GM18909 (cell line): ENCODE data around the gene MED22.
"Not testable (repeated sequence)": the region's sequence is repeated elsewhere in the genome, so short reads cannot be mapped to it uniquely, and the experiment has no call there.

Experiments used
- ATAC-seq: cut with Tn5 transposase; IDR thresholded peaks from one replicate; pipeline ENCODE4 v1.9.1; 2021; ENCODE audit warnings: mild to moderate bottlenecking; ENCODE audit not compliant: unreplicated experiment, poor library complexity

MED22 gene

DNA sequence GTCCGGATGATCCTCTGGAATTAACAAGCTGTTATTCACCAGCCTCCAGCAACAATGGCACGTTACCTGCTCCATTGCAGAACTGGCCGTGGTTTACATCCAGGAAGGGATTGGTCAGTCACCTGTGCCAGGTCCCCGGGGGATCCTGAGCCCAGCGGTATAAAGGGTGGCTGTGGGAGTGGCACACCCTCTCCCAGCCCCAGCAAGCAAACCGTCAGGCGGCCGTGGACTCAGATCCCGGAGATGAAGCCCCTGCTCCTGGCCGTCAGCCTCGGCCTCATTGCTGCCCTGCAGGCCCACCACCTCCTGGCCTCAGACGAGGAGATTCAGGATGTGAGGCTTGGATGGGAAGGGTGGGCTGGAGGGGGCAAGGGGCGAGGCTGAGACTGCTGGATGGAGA is 30.4 kb downstream of the MED22 start:
- ATAC-seq: not testable (repeated sequence)

DNA sequence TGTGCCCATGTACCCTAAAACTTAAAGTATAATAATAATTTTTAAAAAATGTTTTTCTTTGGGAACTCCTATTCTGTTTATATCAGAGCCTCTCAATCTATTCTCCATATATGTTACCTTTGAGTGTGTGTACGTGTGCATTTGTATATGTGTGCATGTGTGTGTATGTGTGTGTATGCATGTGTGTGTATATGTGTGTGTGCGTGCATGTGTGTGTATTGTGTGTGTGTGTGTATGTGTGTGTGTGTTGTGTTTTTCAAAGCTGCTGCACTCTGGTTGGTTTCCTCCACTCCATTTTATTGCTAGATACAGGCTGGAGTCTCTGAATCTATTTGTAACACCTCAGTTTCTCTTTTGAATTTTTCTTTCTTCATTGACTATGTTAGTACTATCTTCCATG is 31.9 kb downstream of the MED22 start:
- ATAC-seq: no peak

DNA sequence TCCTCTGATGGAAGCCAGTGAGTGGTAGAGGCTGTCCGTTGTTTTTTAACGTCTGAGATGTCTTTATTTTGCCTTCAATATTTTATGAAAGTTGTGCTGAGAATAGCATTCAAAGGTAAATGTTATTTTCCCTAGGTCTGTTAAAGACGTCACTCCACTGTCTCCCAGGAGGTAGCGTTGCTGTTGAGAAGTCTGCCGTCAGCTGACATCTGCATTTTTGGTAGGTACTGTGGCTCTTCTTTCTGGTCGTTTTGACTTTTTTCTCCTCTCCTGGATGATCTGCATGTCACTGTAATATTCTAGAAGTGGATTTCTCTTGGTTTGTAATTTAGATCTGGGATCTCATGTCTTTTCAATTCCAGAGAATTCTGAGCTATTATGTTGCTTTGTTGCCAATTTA is 38.3 kb downstream of the MED22 start:
- ATAC-seq: no peak

DNA sequence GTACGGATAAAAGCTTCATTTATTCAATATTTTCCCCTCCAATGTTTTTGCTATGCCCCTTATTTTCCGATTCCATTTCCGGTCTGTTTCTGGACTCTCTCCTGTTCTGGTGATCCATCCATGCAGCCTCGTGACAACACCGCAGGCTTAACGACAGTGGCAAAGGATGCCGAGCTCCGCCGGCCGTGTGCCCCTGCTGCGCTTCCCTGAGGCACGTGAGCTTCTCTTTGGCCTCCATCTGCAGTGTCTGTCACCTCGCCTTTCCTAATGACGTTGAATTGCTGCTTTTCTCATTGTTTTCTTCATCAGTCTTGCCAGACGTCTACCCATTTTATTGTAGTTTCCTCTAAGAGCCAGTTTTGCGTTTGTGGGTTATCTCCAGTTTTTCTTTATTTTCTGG is 40.6 kb downstream of the MED22 start:
- ATAC-seq: no peak

DNA sequence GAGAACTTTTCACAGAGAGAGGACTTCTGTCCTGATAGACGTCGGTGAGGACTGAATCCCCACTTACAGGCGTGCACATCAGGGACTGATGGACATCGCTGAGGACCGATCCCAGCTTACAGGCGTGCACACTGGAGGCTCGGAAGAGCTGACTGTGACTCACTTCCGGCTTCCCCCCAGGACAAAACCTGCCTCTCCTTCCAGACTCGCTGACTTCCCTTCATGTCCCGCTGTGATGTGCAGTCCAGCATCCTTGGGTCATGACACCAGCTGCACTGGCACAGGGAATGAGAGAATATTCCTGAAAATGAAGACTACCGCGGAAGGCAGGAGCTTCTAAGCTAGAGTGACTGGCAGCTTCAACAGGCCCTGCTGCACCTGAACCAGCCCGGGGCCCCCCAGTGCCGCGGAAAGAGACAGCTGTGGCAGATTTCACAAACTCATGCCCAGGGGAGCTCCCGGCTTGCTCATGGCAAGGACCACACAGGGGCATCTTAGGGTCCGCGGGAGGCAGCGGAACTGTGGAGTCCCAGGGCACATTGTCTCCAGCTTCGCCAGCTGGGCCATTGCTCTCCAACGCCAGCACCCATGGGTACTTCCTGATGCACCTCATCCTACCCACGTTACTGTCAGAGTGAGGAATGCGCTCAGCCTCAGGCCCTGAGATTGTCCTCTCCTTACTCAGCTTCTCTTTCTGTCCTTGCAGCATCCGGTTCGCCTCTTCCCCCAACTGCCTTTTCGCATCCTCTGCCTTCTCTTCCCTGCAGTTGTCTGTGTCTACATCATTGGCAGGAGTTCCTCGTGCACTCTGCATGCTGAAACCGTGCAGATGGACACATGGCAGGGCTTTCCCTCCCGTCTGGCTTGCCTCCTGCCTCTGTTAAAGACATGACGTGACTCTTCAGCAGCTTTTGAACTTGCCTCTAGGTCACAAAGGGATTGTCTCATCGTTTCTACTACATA is 41.4 kb downstream of the MED22 start:
- ATAC-seq: no peak

DNA sequence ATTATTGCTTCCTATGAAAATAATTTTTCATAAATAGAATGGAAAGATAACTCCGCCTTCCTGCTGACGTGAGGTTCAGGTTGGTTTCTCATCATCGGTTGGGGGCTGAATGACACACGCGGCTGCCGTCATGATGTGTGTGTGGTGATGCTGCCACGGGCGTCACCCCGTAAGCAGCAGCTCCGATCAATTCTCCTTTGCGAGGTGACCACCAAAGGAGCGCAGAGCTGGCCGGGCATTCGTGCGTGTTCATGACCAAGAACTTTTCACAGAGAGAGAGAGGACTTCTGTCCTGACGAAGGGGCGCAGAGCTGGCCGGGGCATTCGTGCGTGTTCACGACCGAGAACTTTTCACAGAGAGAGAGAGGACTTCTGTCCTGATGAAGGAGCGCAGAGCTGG is 42.2 kb downstream of the MED22 start:
- ATAC-seq: no peak

DNA sequence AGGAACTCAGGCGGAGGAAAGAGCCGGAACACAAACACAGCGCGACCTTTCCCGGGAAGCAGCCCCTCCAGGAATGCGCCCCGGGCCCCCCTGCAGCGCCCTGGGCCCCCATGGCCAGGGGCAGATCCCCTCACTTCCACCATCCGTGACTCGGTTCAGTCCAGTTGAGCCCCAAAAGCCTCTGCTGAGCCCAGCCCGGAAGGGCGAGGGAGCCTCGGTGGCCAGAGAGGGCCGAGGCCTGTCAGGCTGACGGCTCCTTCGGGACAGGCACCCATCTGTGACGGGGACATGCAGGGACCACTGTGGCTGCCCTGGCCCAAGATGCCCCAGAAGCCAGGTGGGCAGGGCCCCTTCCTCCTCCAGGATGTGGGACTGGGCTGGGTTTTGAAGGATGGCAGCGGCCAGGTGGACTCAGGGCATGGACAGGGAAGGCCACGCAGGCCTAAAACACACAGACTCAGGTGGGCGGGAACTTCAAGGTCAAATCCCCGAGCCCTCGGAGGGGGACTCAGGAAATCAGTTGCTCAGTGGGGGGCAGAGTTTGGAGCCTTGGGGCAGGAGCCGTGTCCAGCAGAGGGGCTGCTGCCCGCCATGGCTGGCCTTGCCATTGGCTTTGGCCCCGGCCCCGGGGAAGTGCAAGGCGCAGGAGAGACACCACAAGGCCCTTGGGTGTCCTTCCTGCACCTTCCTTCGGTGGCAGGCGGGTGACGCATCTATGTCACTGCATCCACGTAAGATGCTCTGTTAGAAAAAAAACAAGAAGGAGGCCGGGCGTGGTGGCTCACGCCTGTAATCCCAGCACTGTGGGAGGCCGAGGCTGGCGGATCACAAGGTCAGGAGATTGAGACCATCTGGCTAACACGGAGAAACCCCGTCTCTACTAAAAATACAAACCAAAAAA is 43.2 kb downstream of the MED22 start:
- no peak for ATAC-seq

DNA sequence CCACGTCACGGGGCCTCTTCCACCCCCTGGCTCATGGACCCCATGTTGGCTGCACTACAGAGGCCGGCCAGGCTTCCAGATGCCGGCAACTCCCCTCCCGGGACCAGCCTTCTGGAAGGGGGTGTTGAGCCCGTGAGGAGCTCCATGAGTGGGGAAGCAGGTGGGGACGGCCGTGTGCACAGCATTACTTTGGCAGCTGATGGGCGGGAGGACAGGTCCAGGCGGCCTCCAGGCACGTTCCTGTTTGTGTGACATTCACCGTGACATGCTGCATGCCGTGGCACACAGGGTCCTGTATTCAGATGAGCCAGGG is 43.8 kb downstream of the MED22 start:
- no peak for ATAC-seq

DNA sequence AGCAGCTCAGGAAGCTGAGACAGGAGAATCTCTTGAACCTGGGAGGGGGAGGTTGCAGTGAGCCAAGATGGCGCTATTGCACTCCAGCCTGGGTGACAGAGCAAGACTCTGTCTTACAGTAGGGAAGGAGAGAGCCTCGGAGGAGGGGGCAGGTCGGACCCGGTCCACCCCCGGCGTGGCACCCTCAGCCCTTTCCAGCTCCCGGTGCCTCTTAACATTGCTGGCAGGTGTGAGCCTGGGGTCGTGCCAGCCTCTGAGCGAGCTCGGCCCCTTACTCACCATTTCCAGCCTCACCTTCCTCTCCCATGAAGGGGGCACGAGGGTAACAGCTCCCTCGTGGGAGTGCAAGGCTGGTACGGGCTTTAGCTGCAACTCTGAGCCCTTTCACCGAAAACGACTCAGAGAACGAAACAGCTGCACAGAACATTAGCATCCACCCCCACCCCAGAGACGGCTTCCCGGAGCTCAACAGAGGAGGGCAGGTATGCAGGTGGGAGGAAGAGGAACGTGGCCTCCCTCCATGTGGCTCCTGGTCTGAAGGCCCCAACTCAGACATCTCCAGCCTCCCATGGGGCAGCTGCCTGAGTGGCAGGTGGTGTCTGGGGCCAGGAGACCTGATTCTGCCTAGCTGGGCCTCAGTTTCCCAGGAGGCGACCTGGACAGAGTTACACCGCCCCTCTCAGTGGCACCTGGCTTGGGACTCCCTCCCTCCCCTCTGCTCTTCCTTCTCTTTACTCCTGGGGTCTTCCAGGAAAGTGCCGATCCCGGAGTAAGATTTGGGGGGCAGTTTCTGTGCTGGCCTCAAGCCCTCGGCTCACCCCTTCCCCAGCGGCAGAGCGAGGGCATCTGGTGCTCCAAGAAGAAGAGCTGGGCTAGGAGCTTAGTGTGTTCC is 44.4 kb downstream of the MED22 start:
- ATAC-seq: no peak

DNA sequence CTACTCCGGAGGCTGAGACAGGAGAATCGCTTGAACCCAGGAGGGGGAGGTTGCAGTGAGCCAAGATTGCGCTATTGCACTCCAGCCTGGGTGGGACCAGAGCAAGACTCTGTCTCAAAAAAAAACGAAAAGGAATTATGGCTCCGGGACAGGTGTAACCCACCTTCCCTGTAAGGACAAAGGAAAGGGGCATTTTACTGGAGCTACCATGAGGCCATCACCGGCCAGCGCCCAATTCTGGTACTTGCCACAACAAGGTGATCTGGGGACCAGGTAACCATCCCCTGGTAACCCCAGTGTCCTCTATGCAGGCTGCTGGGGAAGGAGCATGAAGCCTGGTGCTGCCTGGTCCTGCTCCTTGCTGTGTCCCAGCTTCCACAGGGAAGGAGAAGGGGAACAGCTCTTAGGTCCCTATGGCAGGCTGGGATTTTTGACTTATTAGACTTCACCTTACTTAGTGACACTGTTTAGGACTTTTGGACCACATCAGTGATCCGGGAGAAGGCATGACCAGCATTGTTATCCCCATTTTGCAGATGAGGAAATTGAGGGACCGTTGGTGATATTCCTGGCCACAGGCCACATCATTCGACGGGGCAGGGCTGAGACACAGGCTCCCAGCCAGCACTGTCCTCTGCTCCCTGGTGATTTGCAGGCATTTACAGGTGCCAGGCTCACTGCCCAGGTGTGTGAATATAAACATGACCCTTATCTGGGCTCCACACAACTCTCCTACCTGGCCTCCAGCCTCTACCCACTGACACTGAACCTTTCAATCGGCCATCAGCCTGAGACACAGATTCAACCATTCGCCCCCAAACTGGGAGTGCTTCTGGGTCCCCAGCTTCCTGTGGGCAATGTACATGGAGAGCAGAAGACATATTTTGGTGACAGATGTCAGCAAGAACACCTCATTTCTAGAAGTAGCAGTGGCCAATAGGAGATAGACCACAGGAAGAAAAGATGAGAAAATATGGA is 46.4 kb downstream of the MED22 start:
- ATAC-seq: no peak

DNA sequence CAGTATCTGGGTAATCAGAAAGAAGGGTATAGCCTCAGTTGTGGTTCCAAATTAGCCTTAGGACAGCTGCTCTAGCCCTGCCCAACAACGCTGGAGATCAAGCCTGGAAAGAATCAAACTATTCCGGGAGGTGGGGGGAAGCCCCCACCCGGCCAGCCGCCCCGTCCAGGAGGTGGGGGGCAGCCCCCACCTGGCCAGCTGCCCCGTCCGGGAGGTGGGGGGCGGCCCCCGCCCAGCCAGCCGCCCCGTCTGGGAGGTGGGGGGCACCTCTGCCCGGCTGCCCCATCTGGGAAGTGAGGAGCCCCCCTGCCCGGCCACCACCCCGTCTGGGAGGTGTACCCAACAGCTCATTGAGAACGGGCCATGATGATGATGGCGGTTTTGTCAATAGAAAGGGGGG is 47.9 kb downstream of the MED22 start:
- not testable (repeated sequence) for ATAC-seq

DNA sequence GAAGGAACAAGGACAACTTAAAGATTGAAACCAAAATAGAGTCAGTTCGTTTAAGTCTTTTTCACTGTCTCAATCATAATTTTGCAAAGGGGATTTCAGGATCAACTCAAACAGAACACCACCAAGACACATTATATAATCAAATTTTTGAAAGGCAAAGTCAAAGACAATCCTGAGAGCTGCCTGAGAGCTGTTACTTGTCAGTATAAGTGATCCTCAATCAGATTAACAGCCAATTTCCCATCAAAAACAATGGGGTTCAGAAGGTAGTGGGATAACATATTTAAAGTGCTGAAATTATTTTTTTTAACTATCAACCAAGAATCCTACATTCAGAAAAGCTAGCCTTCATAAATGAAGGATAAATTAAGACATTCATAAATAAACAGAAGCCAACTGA is 53.7 kb downstream of the MED22 start:
- ATAC-seq: no peak

DNA sequence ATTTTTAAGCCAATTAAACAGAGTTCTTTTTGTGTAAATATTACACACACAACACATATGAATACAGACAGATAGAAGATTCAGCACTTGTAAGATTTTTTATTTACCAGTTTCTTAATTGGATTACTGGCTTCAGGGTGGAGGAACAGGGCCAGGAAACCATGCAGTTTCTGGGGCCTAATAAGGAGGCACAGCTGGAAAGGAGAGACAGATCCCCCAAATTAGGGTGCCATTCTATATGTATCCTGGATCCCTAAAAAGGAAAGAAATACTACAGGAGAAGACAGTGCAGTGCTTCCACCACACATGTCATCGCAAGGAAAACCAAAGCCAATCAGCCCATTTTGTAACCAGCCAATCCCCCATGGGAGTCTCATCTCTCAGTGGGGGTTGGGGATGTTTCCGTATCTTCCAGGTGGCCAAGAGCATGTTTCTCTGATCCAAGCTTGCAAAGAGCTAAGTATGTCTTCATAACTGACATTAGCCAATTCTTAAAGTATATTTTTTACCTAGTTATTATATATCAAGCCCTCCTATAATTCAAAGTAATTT is 57.1 kb downstream of the MED22 start:
- ATAC-seq: no peak
